AG09309 (cell line): Measurements from ENCODE around the gene BEGAIN.

Experiments used
- DNase-seq: peaks from one replicate; pipeline ENCODE4 v3.0.0-alpha.2; 2010; ENCODE audit warnings: low read depth
- H3K4me3 ChIP-seq: 2 replicates; pipeline ENCODE4 v1.5.1; 2011; ENCODE audit warnings: mild to moderate bottlenecking, low read depth, low read length, moderate library complexity; ENCODE audit not compliant: control insufficient read depth
- CTCF ChIP-seq: IDR thresholded peaks from 2 replicates; pipeline ENCODE4 v1.5.1; 2011; ENCODE audit warnings: mild to moderate bottlenecking, low read depth, low read length, inconsistent platforms; ENCODE audit not compliant: insufficient read depth, control insufficient read depth; ENCODE audit errors: missing control alignments

BEGAIN gene

GRCh38 chr14:100534528-100535286 lies 52.5 kb downstream of the BEGAIN start:
- DNase-seq, result no peak
- H3K4me3 ChIP-seq, result no peak overlapping the region
- no peak for TF ChIP-seq CTCF

GRCh38 chr14:100533656-100534485 lies 53.3 kb downstream of the BEGAIN start:
- DNase-seq, result no peak
- no peak overlapping the region for H3K4me3 ChIP-seq
- no peak for TF ChIP-seq CTCF

- no peak for DNase-seq
- H3K4me3 ChIP-seq, result no peak overlapping the region
- TF ChIP-seq CTCF, result no peak
These were observed 54.1 kb downstream of the BEGAIN start for GRCh38 chr14:100532906-100533655.

GRCh38 chr14:100532154-100532861 lies 54.9 kb downstream of the BEGAIN start:
- no peak overlapping the region for H3K4me3 ChIP-seq
- no peak for DNase-seq
- no peak for TF ChIP-seq CTCF

GRCh38 chr14:100531152-100532121 lies 55.8 kb downstream of the BEGAIN start:
- no peak overlapping the region for H3K4me3 ChIP-seq
- DNase-seq, result no peak
- no peak for TF ChIP-seq CTCF
